HG03139 (cell line): ENCODE data around the gene FHL3.

Source experiments
- ATAC-seq: cut with Tn5 transposase; IDR thresholded peaks from one replicate; pipeline ENCODE4 v1.9.1; 2021; ENCODE audit not compliant: unreplicated experiment

FHL3 gene

DNA sequence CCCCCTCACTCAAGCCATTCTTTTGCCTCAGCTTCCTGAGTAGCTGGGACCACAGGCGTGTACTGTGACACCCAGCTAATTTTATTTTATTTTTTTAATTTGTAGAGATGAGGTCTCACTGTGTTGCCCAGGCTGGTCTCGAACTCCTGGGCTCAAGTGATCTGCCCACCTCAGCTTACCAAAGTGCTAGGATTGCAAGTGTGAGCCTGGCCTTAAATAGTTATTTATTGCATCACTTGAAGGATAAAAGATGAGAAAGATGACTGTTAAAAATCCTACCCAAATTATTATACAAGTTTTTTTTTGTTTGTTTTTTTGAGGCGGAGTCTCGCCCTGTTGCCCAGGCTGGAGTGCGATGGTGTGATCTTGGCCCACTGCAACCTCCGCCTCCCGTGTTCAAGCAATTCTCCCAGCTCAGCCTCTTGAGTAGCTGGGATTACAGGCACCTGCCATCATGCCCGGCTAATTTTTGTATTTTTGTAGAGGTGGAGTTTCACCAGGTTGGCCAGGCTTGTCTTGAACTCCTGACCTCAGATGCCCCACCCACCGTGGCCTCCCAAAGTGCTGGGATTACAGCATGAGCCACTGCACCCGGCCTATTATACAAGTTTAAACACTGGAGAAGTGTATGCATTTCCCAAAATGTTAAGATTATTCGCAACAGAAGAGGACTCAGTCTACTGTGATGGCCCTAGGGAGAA lies 9.6 kb upstream of the FHL3 start:
- ATAC-seq: no peak

DNA sequence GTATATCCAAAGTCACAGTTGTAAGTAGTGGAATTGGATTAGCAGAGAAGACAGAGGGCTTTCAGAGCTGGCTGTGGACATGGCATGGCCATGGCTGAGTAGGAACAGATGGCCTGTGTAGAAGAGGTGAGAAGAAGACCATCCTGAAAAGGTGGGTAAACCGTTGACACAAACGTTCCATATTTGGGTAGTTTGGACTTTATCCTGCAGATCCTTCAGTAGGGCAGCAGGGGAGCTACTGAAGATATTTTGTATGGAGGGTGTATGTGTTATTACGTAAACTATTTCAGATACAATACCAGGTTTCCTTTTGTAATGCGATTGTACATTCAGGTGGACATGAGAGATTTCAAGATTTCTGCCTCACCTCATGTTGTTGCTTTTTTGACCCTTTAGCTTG lies 8.9 kb upstream of the FHL3 start:
- ATAC-seq: no peak

DNA sequence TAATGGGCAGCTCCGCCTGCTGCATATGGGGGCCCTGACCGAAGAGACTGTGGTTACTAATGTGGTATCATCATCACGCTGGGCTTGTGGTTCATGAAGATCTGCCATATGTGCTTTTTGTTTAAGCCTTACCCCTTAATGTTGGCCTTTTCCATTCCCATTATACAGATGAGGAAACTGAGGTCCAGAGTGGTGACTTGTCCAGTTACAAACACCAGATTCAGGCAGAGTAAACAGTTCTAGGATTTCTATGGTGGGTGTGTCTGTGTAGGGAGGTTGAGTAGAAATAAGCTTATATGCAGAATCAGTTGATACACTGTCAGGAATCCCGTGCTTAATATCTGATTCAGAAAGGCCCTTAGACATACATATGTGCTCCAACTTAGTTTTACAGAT lies 7.9 kb upstream of the FHL3 start:
- no peak for ATAC-seq

DNA sequence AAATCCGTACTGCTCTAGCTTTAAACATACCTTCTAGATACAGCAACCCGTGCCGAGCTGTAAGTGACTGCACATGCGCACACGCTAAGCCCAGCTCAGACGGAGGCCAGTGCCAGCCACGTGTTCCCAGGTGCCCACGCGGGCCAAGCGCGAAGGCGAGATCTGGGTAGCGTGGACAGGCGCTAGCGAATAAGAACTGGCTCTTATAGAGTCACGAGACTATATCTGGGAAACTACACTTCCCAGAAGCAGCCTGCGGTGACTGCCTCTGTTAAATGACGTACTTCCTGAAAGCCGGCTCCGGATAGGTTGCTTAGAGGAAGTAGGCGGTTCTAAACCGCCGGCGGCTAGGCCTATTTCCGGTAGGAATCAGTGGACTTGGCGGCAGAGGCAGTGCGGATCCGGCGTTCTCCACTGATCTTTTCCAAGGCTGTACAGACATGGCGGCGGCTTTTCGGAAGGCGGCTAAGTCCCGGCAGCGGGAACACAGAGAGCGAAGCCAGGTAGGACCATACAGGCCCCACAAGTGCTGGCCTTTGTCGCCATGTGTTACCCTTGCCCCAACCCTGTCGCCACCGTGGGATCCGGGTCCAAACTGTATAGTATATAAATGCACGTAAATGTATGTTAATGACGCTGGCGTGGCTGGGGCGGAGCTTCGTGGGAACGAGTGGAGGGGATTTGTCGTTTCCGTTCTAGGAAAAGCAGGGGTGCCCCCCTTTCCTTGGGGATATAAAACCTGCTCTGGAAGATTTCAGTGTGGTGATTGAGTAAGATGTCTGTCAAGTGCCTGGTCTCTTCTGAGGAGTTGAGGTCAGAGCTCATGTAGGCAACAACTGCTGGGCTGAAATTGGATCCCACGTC lies 7.3 kb upstream of the FHL3 start, which contains the start of gene UTP11:
UTP11 (plus strand) TSS at position 372 of the 864 bp plus-strand sequence; CDS start at position 441, 69 bp downstream.
- peak; percentile 89 for ATAC-seq

DNA sequence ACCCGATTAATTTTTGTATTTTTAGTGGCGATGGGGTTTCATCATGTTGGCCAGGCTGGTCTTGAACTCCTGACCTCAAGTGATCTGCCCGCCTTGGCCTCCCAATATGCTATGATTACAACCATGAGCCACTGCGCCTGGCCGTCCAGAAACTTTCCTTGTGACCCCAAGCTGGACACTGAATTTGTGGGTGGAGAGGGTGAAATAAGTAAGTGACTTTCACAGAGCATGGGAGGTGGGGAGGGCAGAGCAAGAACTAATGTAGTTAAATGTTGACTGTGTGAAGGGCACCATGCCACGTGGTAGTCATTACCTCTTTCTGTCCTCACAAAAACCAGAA lies 4.5 kb upstream of the FHL3 start:
- ATAC-seq: no peak

DNA sequence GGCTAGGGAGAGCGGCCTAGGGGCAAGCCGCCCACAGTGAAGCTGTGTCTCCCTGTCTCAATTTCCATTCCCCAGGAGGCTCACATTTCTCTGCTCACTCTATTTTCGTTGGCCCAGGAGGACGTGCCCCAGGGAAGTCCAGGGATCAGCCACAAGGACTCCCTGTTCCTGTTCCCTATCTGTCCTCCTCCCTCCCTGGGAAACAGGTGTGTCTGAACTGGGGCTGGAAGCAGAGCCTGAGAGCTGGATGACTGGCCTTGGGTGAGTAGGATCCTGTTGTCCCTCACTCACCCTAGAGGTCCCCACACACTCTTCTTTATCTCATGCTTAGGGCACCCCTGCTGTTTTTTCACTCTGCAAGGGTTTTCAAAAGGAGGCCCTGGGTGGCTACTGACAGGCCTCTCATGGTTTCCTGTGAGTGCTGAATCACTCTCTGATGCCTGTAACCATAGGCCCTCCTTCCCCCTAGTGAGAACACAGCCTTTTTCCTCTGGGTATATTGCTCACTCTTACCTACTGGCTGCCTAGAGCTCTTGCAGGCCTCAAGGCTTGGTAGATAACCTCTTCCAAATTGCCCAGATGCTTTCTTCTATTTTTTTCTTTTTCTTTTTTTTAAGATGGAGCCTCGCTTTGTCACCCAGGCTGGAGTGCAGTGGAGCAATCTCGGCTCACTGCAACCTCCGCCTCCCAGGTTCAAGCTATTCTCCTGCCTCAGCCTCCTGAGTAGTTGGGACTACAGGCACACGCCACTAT lies 4.0 kb upstream of the FHL3 start:
- ATAC-seq: no peak

DNA sequence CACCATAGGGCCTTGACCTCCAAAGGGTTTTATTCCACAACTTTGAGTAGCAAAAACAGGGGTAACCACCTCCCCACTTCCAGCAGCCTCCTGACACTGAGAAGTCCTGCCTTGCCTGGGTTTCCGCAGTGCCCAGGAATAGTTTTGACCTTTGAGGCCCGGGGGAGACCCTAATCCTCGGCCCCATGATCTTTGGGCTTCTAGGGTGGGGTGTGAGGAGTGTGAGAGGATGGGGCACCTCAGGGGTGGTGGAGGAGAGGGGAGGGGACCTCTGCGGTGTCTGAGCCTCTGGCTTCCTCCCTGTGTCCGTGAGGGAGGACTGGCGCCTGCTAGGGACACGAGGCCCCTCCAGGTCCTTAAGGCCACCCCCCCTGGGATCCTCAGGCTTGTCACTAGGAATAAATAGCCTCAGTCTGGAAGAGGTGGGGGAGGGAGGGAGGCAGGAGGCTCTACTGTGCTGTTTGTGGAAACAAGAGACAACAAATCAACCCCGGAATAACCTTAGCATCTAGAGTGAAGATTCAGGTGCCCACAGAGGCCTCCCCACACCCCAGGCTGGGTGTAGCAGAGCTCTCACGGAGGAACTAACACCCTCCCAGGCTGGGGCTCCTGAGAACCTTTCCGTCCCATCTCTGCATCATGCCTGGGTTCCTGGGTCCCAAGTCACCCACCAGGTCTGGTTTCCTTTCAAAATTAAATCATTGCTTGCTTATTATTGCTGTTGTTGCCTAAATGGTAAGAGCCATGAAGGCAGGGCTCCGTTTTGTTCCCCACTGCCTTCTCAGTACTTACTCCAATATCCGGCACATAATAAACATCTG lies 904 bp upstream of the FHL3 start:
- ATAC-seq: no peak

DNA sequence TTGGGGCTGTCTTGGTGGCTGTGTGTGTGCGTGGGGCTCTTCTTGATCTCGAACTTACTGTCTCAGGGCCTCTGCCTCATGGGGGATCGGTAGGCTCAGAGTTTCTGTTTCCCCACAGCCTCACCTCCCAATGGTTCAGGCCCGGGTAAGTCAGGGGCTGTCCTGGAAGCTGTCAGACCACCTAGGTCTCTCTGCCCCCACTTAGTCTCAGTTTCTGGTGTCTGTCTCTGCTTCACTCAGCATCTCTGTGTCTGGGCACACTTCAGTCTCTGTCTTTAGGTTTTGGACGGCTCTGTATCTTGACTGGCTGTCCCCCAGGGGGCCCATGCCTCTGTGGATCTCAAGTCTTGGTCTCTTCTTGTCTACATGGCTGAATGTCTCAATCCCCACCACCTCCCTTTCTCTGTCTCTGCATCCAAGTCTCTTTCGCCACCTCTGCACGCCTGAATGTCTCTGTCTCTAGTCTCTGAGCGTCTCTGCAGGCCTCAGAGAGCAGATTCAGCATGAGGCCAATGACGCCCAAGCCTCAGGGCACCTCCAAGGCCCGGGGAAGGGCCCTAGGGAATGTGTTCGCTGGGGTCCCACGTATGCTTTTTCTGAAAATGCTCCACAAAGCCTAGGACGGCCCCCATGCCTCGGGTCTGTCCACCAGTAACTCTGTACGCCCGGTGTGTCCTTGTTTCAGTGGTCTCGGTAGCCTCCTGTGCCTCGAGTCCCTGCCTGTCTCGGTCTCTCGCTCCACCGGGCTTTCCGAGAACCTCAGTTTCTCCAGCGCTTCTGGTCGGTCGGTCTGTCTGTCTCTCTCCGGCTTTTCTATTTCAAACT lies 818 bp downstream of the FHL3 start:
- no peak for ATAC-seq

DNA sequence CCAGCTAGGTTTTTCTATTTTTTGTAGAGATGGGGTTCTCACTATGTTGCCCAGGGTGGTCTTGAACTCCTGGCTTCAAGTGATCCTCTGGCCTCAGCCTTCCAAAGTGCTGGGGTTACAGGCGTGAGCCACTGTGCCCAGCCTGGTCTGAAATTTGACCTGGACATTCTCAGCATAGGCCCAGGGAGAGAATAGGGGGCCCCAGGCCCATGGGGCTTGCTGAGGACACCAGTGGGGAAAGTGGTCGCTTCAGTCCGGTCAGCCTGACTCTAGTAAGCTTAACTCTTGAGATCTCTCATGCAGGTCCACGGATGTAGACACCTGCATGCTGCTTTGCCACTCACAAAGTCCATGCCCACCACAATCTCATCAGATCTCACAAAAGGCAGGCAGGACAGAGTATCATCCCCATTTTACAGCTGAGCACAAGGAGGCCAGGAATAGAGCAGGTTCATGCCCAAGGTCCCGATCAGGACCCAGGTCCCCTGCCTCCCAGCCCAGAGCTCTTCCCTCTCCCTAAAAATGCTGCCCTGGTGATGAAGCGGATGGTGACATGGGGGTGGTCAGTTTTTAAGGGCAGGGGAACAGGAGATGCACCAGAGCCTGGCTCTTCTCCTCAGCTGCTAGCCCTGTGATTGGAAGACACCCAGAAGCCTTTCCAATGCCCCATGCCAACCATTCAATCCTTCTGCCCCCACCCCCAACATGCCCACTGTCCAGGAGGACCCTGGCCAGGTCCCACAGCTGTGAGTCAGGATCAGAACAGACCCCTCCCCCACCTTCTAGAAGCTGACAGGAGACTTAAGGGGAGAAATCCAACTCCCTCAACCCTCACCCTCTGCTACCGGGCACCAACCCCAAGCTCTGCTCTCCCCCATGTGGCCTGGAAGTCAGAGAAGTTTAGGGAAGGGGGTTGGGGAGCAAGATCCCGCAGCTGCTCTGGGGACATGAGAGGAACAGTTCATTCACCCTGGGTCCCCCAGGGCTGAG lies 1.8 kb downstream of the FHL3 start:
- ATAC-seq: no peak

DNA sequence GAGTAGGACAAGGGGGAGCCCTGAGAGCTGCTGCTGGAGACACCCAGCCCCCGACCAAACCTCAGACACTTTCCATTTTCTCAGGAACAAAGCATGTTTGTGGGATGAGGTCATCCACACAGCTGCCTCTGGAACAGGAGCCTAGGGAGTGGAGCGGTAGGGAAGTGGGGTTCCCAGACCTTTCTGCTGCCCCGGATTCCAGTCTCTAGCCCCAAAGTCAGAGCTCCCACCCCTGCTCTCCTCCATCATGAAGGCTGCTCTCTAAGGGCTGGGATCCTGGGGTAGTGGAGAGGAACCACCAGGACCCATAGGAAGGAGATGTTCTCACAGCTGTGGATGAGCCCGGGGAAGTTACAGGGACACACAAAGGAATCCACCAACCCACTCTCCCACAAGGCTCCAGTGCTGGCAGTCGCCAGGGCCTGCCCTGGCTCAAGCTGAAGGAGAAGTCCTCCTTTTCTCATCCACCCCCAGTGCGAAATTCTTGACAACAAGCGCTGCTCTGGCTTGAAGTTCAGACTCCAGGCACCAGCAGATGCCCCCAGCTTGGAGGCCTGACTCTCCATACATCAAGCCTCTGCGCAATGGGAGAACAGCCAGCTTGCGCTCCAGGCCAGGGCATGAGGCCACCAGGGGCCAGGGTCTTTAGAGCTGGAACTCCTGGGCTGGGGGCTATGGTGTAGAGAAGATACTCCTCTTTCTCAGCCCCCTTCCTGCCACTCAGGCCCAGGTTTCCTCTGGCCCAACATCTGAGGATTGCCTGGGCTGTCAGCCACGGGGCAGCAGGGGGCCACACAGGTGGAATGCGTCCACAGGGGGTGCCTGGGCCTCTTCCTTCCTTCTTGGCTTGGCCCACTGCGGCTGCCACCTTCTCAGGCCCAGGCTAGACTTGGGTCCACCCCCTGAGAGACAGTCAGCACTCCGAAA lies 4.5 kb downstream of the FHL3 start:
- no peak for ATAC-seq

DNA sequence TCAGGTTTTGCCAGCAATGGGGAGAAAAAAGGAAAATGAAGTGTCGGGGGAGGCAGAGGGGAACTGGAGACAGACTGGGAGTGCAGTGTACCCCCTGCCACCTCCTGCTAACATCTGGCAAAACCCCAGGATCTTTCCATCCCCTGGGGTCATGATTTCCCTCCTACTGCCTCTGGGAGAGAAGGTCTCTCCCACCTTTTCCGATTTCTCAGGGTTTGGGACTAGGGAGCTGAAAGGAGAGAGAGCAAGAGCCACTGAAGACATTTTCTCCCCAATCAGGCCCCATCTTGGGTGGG lies 5.1 kb downstream of the FHL3 start:
- no peak for ATAC-seq

DNA sequence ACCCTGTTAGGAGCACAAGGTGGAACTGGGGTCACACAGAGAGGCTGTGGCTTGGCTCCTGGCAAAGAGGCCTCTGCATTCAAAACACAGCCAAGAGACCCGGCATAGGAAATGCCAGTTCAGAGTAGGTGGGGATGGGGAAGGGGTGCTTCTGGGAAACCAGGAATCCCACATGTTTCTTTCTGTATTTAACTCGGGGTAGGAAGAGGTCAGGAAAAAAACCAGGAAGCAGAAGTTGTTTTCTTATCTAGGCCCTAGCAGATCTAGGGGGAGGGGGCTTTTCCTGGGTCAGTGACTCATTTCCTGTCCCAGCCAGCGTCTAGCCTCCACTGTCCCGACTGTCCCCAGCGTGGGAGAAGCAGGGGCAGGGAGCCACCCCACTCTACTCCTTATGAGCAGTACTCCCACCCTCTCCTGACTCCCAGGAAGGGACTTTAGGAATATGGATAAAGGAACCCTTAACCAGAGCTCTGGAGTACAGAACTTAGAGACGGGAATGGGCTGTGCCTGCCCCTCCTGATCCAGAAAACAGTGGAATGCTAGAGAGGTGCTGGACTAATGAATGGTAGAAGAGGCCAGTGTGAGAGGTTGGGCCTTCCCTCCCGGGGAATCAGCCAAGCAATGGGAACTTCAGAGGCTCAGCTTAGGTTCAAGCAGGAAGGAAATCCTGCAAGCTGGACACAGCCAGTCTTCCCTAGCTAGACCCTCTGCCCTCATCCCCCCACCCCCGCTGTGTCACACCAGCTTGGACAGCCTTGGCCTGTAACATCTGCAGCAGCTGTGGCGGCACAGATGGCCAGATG lies 5.7 kb downstream of the FHL3 start:
- ATAC-seq: no peak

DNA sequence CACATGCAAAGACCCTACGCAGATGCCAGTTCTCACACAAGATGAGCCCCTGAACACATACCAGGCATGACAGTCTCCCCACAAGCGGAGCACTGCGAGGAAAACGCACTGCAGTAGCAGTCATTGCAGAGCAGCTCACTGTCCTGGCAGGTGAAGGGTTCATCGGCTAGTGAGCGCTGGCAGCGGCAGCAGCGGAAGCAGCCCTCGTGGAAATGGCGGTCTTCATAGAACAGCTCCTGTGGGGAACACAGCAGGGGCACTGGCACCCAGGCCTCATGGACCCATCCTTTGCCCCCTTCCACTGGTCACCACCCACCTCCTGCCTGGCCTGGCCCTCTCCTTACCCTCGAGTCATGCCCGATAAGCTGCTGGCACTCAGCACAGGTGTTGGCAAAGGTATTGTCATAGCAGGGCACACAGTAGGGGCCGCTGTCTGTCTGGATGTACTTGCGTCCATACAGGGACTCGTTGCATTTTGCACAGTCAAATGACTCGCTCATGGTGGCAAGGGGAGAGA lies 6.3 kb downstream of the FHL3 start:
- ATAC-seq: no peak

DNA sequence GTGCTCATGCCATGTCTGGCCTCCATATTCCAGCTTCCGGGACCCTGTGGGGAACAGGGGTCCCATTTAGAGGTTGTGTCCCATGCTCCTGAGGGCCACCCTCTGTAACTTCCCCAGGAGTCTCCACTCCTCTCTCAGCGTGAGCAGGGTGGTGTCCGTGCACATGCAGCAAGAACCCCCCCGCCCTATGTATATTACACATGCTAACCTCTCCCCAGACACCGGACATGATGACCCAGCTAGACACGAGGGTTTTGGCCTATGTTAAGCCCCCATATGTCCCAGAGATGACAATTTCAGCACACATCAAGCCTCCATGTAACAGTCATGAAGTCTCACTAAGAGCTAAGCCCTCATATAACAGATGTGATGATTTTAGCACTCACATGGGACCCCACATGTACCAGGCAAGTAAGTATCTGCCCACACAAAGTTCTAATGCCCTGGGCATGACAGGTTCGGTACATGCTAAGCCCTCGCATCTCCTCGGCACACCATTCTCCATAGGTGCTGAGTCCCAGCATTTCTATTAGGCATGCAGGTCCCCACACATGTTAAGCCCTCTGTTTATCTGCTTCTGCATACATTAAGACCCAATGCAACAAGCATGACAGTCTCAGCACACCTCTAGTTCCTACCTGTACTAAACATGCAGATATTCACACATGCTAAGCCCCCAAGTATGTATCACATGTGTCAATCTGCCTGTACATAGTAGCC lies 7.1 kb downstream of the FHL3 start:
- no peak for ATAC-seq

DNA sequence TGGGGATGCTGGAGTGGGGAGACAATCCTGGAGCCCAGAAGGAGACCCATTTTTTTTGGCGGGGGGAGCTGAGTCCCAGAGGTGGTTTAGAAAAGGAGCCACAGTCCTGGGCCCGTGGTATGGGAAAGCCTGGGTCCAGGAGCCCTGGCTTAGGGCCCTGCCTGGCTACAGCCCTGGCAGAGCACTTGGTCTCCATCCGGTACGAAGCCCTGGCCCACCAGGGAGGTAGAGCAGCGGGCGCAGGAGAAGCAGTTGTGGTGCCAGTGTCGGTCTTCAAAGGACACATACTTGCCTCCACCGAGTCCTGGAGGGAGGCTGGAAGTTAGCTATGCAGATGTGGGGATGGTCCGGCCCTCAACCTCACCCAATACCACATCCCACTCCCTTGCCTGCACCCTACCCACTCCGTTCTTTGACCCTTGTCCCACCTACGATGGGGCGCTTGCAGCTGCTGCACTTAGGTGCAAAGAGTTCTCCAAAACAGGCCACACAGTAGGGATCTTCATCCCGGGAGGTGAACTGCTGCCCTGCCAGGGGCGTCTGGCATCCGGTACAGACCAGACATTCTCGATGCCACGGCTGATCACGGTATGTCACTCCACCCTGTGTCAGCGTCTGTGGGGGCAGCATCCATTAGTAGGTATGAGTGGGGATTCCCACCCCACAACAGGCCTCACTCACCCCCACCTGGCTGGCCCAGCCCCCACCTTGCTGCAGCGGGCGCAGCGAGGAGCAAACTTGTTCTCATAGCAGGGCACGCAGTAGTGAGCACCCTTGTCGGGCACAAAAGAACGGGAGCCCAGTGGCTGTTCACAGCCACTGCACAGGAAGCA lies 7.8 kb downstream of the FHL3 start:
- no peak for ATAC-seq
